KMS-11 (cell line): ENCODE data around the gene SHTN1.

Experiments used
- H2AFZ ChIP-seq: fragments of 200-600 bp; sonication (generic); 2 replicates; pipeline ENCODE4 v1.6.1; 2016; ENCODE audit warnings: antibody characterized with exemption, mixed run types, low read depth
- H3K27ac ChIP-seq: fragments of 200-600 bp; sonication (generic); 2 replicates; pipeline ENCODE4 v1.6.1; 2016; ENCODE audit warnings: mild to moderate bottlenecking, mixed run types
- H3K27me3 ChIP-seq: fragments of 200-600 bp; sonication (generic); 2 replicates; pipeline ENCODE4 v1.6.1; 2017; ENCODE audit warnings: mild to moderate bottlenecking, low read depth, mixed run types, moderate library complexity; ENCODE audit not compliant: insufficient read depth
- H3K36me3 ChIP-seq: fragments of 200-600 bp; sonication (generic); 2 replicates; pipeline ENCODE4 v1.6.1; 2017; ENCODE audit warnings: mild to moderate bottlenecking, mixed run types; ENCODE audit not compliant: insufficient read depth
- H3K4me1 ChIP-seq: fragments of 200-600 bp; sonication (generic); 2 replicates; pipeline ENCODE4 v1.6.1; 2016; ENCODE audit warnings: mild to moderate bottlenecking, low read depth, mixed run types; ENCODE audit not compliant: poor library complexity, severe bottlenecking
- H3K4me2 ChIP-seq: fragments of 200-600 bp; sonication (generic); 2 replicates; pipeline ENCODE4 v1.7.0; 2016; ENCODE audit warnings: mild to moderate bottlenecking, mixed run types
- H3K4me3 ChIP-seq: fragments of 200-600 bp; sonication (generic); IDR thresholded peaks from 2 replicates; pipeline ENCODE4 v1.6.1; 2017; ENCODE audit warnings: low read depth, low read length, mixed read lengths; ENCODE audit not compliant: insufficient read depth
- H3K79me2 ChIP-seq: fragments of 200-600 bp; sonication (generic); 2 replicates; pipeline ENCODE4 v1.6.1; 2016; ENCODE audit warnings: low read depth, mixed run types; ENCODE audit not compliant: insufficient read depth
- H3K9ac ChIP-seq: fragments of 200-600 bp; sonication (generic); 2 replicates; pipeline ENCODE4 v1.6.1; 2016; ENCODE audit warnings: mild to moderate bottlenecking, mixed run types
- H4K20me1 ChIP-seq: fragments of 200-600 bp; sonication (generic); 2 replicates; pipeline ENCODE4 v1.6.1; 2016; ENCODE audit warnings: mild to moderate bottlenecking, mixed run types; ENCODE audit not compliant: insufficient read depth
- CTCF ChIP-seq: fragments of 200-600 bp; sonication (generic); conservative IDR thresholded peaks from 2 replicates; pipeline ENCODE4 v1.6.1; 2017; ENCODE audit warnings: low read depth, mild to moderate bottlenecking, antibody characterized with exemption, low read length, moderate library complexity, mixed read lengths

SHTN1 gene

DNA sequence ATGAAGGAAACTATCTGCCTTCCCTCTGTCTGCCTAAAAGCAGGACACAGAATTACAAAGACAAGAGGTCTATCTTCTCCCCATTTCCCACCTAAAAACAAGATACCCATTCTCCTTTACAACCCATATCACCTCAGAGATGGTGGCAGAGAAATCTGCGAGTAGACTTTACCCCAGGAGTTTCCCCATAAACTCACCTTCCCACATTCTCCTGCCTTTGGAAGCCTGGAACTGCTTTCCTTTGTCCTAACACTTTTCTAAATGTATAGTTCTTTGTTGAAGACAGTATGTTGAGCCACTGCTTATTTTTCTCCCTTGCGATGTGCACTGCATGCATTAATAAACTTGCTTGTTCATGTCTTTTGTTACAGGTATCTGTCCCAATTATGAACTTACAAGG lies 8.0 kb downstream of the SHTN1 start:
- Histone ChIP-seq H3K79me2 (no peaks in the 10 kb centered on the region), H3K27ac (no peak overlapping the region), H3K27me3 (no peaks in the 10 kb centered on the region), H2AFZ (no peak overlapping the region), H3K4me2 (no peak overlapping the region), H4K20me1 (no peaks in the 10 kb centered on the region), H3K9ac (no peak overlapping the region), H3K36me3 (no peaks in the 10 kb centered on the region), H3K4me1 (no peaks in the 10 kb centered on the region), H3K4me3 (no peak overlapping the region)
- TF ChIP-seq CTCF, result no peak

- TF ChIP-seq CTCF, result no peak
- no peaks in the 10 kb centered on the region for H3K4me1 ChIP-seq
- no peak overlapping the region for H2AFZ ChIP-seq
Observed at GRCh38 chr10:116995648-116996047, 9.3 kb downstream of the SHTN1 start.

DNA sequence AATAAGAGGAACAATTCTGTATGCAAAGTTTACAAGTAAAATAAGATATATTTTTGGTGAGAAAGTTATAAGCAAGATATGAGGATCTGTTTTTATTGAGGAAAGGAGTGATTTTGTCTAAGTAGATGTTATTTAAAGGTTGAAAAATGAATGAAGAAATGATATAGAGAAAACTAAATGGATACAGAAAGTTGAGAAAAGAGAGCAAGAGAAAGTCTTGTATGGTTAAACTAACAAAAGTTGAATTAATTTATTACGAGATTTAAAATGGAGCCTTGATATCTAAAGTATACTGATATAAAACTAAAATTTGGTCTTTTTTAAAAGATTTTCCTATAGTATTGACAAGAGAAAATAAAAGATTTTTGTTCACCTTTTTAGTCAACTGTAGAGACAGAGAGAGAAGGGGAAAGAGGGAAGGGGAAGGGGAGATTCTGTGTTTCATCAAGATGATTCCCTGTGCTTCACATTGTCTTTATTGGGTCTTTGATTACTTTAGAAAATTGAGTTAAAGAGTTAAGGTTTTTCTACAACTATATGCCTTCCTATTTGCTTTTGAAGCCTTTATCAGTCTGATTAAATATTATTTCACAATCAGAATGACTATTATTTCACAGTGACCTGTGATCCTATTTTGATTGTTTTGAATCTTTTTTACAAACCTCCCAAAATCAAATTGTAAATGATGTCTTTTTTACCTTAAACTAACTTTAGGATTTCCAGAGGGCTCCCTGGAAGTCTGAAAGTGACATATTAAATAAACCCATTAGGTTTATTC lies 10.7 kb downstream of the SHTN1 start:
- no peaks in the 10 kb centered on the region for H3K79me2 ChIP-seq

More at GRCh38 chr10:116995648-116996047, 9.3 kb downstream of the SHTN1 start:
- Histone ChIP-seq H3K27me3 (no peaks in the 10 kb centered on the region), H3K79me2 (no peaks in the 10 kb centered on the region), H4K20me1 (no peaks in the 10 kb centered on the region), H3K4me3 (no peak overlapping the region), H3K9ac (no peak overlapping the region), H3K27ac (no peak overlapping the region), H3K4me2 (no peak overlapping the region), H3K36me3 (no peaks in the 10 kb centered on the region)

GRCh38 chr10:116993610-116994009 lies 11.4 kb downstream of the SHTN1 start:
- Histone ChIP-seq H3K36me3 (no peaks in the 10 kb centered on the region), H3K27ac (no peak overlapping the region), H3K79me2 (no peaks in the 10 kb centered on the region), H4K20me1 (no peaks in the 10 kb centered on the region), H3K4me3 (no peak overlapping the region), H2AFZ (no peak overlapping the region), H3K9ac (no peak overlapping the region), H3K27me3 (no peaks in the 10 kb centered on the region), H3K4me1 (no peaks in the 10 kb centered on the region), H3K4me2 (no peak overlapping the region)
- no peak for TF ChIP-seq CTCF

More for the DNA sequence above, 10.7 kb downstream of the SHTN1 start:
- H3K4me1 ChIP-seq, result no peaks in the 10 kb centered on the region
- H3K4me2 ChIP-seq, result no peak overlapping the region
- H4K20me1 ChIP-seq, result no peaks in the 10 kb centered on the region
- H3K27me3 ChIP-seq, result no peaks in the 10 kb centered on the region
- no peaks in the 10 kb centered on the region for H3K36me3 ChIP-seq
- H2AFZ ChIP-seq, result no peak overlapping the region
- TF ChIP-seq CTCF, result no peak
- no peak overlapping the region for H3K27ac ChIP-seq
- no peak overlapping the region for H3K4me3 ChIP-seq
- no peak overlapping the region for H3K9ac ChIP-seq
